ENCODE data around the gene SIL1.

GRCh38 chr5:139040081-139040480 is 158.1 kb downstream of the SIL1 start:
- TF ChIP-seq CTCF (IDR thresholded peaks at IDR 0.05), result no peak
- TF ChIP-seq POLR2A (IDR thresholded peaks at IDR 0.05), result no peak
